Subcutaneous abdominal adipose tissue (tissue), 5 donors: ENCODE results near the gene ZNF593.

Source experiments
- H3K27ac ChIP-seq: one replicate; pipeline ENCODE4 v1.7.0; 2013; ENCODE audit warnings: low read depth, mild to moderate bottlenecking, inconsistent platforms, low read length, moderate library complexity
- H3K27me3 ChIP-seq, 5 donors: one replicate each; pipeline ENCODE4 v1.7.0; 2013; ENCODE audit warnings: low read length in 5 of 5, inconsistent platforms in 1 of 5; ENCODE audit not compliant: control insufficient read depth in 5 of 5, insufficient read depth in 4 of 5
- H3K36me3 ChIP-seq, 5 donors: one replicate each; pipeline ENCODE4 v1.7.0; 2013; ENCODE audit warnings: low read length in 5 of 5; ENCODE audit not compliant: control insufficient read depth in 5 of 5, insufficient read depth in 5 of 5
- H3K4me1 ChIP-seq, 5 donors: one replicate each; pipeline ENCODE4 v1.7.0; 2013; ENCODE audit warnings: low read length in 5 of 5, mild to moderate bottlenecking in 3 of 5, moderate library complexity in 1 of 5; ENCODE audit not compliant: control insufficient read depth in 5 of 5, insufficient read depth in 5 of 5
- H3K4me3 ChIP-seq, 5 donors: one replicate each; pipeline ENCODE4 v1.7.0; 2013; ENCODE audit warnings: low read length in 5 of 5, low read depth in 1 of 5
- H3K9ac ChIP-seq, 5 donors: one replicate each; pipeline ENCODE4 v1.7.0; 2013; ENCODE audit warnings: low read length in 5 of 5, mild to moderate bottlenecking in 4 of 5, moderate library complexity in 3 of 5
- H3K9me3 ChIP-seq, 5 donors: one replicate each; pipeline ENCODE4 v1.7.0; 2013; ENCODE audit warnings: low read length in 5 of 5; ENCODE audit not compliant: control insufficient read depth in 5 of 5
- donor health status: healthy.
- donor health status: healthy.
- donor health status: healthy.
- donor health status: healthy.
- donor health status: healthy.

Gene ZNF593

DNA sequence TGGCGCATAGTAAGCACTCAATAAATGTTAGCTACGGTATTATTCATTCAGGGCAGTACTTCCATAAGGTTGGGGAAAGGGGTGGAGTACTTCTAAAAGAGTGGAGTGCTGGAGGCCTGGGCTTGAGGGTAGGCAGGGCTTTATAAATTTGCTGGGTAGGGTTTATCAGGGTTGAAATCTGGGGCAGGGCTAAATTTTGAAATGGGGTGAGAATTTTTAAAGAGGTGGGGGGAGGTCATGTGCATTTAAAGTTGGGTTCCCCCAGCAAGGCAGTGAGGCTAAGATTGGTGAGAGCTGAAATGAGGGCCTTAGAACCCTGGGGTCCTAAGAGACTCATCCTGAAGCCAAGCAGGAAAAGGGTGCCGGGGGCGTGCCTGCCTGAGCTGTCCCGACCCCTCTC, 30.7 kb downstream of the ZNF593 start:
- Histone ChIP-seq H3K27me3 (peaks cover 11 to 23% (median 12%) of the 10 kb centered on the region in 5 donors), H3K9ac (no peak overlapping the region), H3K4me3 (no peak overlapping the region), H3K36me3 (no peaks in the 10 kb centered on the region), H3K9me3 (peaks cover 0 to 2% (median 0%) of the 10 kb centered on the region in 5 donors), H3K4me1 (peaks cover 0 to 7% (median 6%) of the 10 kb centered on the region in 5 donors), H3K27ac (no peak overlapping the region)

DNA sequence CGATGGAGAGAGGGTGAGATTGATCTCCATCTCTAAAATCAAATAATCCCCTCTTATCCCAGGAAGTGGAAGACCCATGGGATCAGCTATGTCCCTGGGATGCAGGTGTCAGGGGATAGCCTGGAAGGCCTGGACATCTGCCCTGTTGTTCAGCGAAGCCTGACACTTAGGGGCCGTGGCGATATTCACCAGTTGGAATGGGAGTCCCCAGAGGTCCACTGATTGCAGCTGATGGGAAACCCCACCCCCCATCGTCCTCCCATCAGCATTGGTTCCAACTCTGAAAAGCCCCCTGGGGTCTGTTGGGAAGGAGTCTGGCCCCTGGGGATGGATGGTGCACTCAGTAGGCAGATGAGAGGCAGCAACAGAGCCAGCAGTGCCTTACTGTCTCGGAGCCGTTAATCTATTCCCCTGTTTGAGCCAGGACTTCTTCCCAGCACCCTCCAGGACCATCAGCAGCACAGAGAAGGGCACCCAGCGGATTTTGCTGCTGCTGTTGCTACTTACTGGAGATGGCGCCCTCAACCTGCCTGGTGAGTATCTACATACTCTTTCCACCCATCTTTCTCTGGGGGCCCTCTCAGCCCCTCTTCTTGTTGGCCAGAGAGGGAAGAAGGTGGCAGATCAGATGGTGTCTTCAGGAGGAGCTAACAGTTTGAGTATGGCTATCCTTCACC, 34.1 kb downstream of the ZNF593 start:
- Histone ChIP-seq H3K27me3 (peaks cover 7 to 23% (median 9%) of the 10 kb centered on the region in 5 donors), H3K9ac (no peak overlapping the region), H3K36me3 (no peaks in the 10 kb centered on the region), H3K4me1 (peaks cover 0 to 7% (median 6%) of the 10 kb centered on the region in 5 donors), H3K9me3 (peaks cover 0 to 2% (median 0%) of the 10 kb centered on the region in 5 donors), H3K4me3 (no peak overlapping the region), H3K27ac (no peak overlapping the region)

DNA sequence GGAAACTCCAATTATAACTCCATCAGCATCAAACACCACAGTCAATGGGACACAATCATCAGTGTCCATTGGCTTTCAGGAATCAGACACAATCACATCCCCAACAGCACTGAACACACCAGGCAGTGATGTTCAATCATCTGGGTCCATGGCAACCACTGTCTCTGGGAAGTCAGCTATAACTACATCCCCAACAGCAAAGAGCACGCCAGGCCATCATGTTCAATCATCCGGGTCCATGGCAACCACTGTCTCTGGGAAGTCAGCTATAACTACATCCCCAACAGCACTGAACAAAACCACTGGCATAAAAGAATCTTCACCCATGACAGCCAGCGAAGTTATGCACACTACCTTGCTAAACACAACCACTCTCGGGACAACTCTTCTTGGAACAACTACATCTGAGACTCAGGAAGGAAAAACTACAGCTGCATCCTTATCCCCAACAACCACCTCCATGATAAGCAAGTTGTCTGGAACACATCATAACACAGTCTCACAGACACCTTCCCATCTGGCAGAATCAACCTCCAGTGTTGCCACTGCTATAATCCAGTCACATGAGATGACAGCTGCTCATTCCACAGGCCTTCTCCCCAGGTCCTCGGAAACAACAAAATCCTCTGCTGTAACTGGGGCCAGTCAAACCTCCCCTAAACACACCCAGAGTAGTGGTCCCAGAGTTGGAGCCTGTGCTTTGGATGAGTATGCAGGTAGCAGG, 40.6 kb downstream of the ZNF593 start:
- H3K4me1 ChIP-seq = no peaks in the 10 kb centered on the region
- H3K4me3 ChIP-seq = no peak overlapping the region
- H3K36me3 ChIP-seq = no peaks in the 10 kb centered on the region
- H3K27ac ChIP-seq = no peak overlapping the region
- H3K9ac ChIP-seq = no peak overlapping the region
- H3K27me3 ChIP-seq = no peaks in the 10 kb centered on the region
- no peaks in the 10 kb centered on the region for H3K9me3 ChIP-seq

DNA sequence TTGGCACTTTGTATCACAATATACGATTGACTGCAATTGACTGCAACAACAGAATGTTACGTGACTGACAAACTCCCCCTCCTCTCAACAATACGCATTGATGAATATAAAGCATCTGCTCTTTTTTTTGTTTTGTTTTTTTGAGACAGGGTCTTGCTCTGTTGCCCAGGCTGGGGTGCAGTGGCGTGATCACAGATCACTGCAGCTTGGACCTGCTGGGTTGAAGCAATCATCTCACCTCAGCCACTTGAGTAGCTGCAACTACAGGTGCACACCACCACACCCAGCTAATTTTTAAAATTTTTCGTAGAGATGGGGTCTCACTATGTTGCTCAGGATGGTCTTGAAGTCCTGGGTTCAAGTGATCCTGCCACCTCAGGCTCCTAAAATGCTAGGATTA, 43.0 kb downstream of the ZNF593 start:
- Histone ChIP-seq H3K4me3 (no peak overlapping the region), H3K27me3 (no peaks in the 10 kb centered on the region), H3K27ac (no peak overlapping the region), H3K4me1 (no peaks in the 10 kb centered on the region), H3K9me3 (no peaks in the 10 kb centered on the region), H3K36me3 (no peaks in the 10 kb centered on the region), H3K9ac (no peak overlapping the region)

DNA sequence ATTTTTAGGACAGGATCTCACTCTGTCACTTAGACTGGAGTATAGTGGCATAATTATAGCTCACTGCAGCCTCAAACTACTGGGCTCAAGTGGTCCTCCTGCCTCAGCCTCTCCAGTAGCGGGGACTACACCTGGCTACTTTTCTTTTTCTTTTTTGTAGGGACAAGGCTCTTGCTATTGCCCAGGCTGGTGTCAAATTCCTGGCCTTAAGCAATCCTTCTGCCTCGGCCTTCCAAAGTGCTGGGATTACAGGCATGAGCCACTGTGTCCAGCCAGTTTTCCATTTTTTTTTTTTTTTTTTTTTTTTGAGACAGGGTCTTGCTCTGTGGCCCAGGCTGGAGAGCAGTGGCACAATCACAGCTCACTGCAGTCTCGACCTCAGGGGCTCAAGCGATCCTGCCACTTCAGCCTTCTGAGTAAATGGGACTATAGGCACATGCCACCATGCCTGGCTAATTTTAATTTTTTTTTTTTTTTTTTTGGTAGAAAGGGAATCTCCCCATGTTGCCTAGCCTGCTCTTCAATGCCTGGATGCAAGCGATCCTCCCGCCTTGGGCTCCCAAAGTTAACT, 43.7 kb downstream of the ZNF593 start:
- H3K9me3 ChIP-seq = no peaks in the 10 kb centered on the region

DNA sequence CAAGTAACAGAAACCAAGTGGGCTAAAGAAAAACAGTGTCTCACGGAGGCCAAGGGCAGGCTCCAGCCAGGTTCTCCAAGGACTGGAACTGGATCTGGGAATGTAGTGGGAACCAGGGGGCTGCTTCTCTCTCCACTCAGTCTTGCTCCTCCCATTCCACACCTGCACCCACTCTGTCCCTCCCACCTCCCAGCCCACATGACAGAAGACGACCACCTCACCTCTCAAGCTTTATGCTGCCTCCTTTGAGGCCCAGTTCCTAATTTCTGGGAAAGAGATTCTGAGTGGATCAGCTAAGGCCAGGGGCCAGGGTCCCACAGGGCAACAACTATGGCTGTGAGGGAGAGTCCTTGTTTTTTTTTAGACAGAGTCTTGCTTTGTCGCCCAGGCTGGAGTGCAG, 45.5 kb downstream of the ZNF593 start:
- H3K9ac ChIP-seq = no peak overlapping the region
- no peak overlapping the region for H3K4me3 ChIP-seq
- H3K9me3 ChIP-seq = no peaks in the 10 kb centered on the region
- H3K27me3 ChIP-seq = peaks cover 0 to 4% (median 0%) of the 10 kb centered on the region in 5 donors
- no peak overlapping the region for H3K27ac ChIP-seq
- no peaks in the 10 kb centered on the region for H3K4me1 ChIP-seq
- no peaks in the 10 kb centered on the region for H3K36me3 ChIP-seq

More for the DNA sequence above, 43.7 kb downstream of the ZNF593 start:
- Histone ChIP-seq H3K27me3 (no peaks in the 10 kb centered on the region), H3K9ac (no peak overlapping the region), H3K36me3 (no peaks in the 10 kb centered on the region), H3K4me1 (no peaks in the 10 kb centered on the region), H3K27ac (no peak overlapping the region), H3K4me3 (no peak overlapping the region)

DNA sequence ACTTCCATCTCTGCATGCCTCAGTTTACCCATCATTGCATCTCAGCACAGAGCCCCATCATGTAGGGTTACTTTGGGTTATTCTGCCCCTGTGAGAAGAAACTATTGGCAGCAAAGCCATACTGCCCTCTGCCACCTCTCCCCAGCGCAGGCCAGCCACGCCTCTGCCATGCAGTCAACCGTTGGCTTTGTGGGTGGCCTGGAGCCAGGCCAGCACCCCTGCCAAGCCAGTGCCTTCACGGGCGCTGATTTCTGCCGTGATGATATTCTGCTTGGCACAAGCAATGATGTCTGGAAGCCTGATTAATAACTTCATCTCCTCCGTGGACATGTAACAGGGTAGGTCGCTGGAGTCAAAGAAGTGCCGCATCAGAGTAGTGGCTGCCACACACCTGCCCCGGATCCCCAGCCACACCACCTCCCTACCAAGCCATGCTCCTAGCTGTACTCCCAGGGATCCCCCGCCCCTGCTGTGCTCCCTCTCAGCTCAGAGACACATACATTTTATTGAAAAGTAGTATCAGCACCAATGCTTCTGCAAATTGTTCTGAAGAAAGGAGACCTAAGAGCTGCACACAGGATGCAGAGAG, 49.3 kb downstream of the ZNF593 start:
- no peaks in the 10 kb centered on the region for H3K36me3 ChIP-seq
- peaks cover 0 to 13% (median 3%) of the 10 kb centered on the region in 5 donors for H3K27me3 ChIP-seq
- H3K9me3 ChIP-seq = no peaks in the 10 kb centered on the region
- no peaks in the 10 kb centered on the region for H3K4me1 ChIP-seq
- no peak overlapping the region for H3K9ac ChIP-seq
- H3K27ac ChIP-seq = no peak overlapping the region
- H3K4me3 ChIP-seq = no peak overlapping the region
